Measurements from ENCODE around the gene SLC22A4. TPM values are rescaled to one million over a fixed set of nuclear protein-coding genes. Genes with fewer than 3 reads are reported as not detected.

Gene SLC22A4
- total and polyA plus RNA-seq, 9 donors, result 2.7 to 4.5 (median 2.9) TPM

DNA sequence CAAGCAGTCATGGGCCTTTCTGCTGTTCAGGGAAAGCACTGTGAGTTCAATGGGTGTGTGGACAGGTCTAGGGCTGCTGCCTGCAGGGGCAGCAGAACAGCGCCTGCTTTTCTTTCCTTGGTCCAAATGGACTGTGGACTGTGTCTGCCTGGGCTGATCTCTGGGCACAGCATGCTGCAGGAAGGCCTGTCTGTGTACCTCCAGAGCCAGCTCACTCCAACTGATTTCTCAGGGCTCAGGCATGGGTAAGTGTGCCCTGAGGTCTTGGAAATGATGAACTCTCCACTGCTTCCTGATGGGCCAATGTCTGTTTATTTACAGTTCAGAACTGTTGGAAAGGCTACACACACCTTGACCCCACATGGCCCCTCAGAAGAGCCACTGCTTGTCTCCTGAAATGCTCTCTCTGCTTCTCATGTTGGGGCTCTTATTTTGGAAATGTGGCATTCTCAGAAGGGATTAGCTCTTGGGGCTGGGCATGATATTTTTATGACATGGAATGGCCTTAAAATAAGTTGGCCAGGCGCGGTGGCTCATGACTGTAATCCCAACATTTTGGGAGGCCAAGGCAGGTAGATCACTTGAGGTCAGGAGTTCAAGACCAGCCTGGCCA is 27.0 kb downstream of the SLC22A4 start:
- Histone ChIP-seq H3K4me1 (ENCODE audit: control insufficient read depth, insufficient read depth, low read length) (peaks cover 24% of the 10 kb centered on the region), H3K36me3 (ENCODE audit: control insufficient read depth, insufficient read depth, low read length) (no peaks in the 10 kb centered on the region), H3K27me3 (ENCODE audit: control insufficient read depth, insufficient read depth, low read length) (no peaks in the 10 kb centered on the region), H3K4me3 (ENCODE audit: low read length) (no peak overlapping the region), H3K27ac (ENCODE audit: low read length) (no peak overlapping the region), H3K9me3 (replicated peaks; ENCODE audit: control insufficient read depth, low read depth, low read length) (no peaks in the 10 kb centered on the region)
- 100% methylated on average over 1 of the region's 3 CpGs for WGBS (ENCODE audit: insufficient coverage)
- no peak for DNase-seq

DNA sequence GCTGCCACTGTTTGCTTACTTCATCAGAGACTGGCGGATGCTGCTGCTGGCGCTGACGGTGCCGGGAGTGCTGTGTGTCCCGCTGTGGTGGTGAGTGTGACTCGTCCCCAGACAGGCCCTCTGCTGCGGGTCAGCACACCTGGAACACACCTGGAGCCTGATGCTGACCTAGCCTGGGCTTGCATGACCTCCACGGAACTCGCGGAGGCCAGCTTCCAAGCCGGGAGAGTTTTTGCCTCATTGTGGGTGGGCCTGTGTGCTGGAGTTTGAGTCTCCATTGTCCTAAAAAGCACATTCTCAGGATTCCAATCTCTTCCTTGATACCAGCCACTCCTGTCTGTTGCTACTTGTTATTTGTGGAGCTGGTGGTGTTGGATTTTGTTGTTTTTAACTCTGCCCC is 28.1 kb downstream of the SLC22A4 start:
- peaks cover 26% of the 10 kb centered on the region for H3K4me1 ChIP-seq (ENCODE audit: control insufficient read depth, insufficient read depth, low read length)
- no peaks in the 10 kb centered on the region for H3K36me3 ChIP-seq (ENCODE audit: control insufficient read depth, insufficient read depth, low read length)
- H3K4me3 ChIP-seq (ENCODE audit: low read length), result no peak overlapping the region
- no peaks in the 10 kb centered on the region for H3K9me3 ChIP-seq (replicated peaks; ENCODE audit: control insufficient read depth, low read depth, low read length)
- whole genome bisulfite sequencing (ENCODE audit: insufficient coverage), result 28% methylated on average over 7 of the region's 11 CpGs
- H3K27ac ChIP-seq (ENCODE audit: low read length), result no peak overlapping the region
- no peaks in the 10 kb centered on the region for H3K27me3 ChIP-seq (ENCODE audit: control insufficient read depth, insufficient read depth, low read length)
- DNase-seq, result no peak

DNA sequence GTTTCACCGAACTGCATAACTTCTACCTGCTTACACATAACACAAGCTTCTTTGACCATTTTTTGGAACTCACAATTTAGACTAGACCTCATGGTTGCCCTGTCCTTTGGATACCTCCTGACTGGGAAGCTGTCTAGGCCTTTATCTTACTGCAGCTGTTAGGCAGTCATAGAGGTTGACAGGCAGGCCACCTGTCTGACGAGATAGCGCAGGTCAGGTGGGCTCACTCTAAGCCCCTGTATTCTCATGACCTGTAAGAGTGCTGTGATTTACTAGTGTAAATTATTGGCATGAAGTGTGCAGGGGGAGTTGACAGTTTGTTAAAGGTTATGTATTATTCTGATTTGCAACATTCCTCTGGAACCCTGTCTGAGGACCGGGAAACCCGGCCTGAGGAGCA is 29.0 kb downstream of the SLC22A4 start:
- Histone ChIP-seq H3K4me1 (ENCODE audit: control insufficient read depth, insufficient read depth, low read length) (peaks cover 26% of the 10 kb centered on the region), H3K4me3 (ENCODE audit: low read length) (no peak overlapping the region), H3K27ac (ENCODE audit: low read length) (no peak overlapping the region), H3K36me3 (ENCODE audit: control insufficient read depth, insufficient read depth, low read length) (no peaks in the 10 kb centered on the region), H3K27me3 (ENCODE audit: control insufficient read depth, insufficient read depth, low read length) (no peaks in the 10 kb centered on the region), H3K9me3 (replicated peaks; ENCODE audit: control insufficient read depth, low read depth, low read length) (no peaks in the 10 kb centered on the region)
- WGBS (ENCODE audit: insufficient coverage), result 76% methylated on average over 3 of the region's 5 CpGs
- DNase-seq, result no peak

DNA sequence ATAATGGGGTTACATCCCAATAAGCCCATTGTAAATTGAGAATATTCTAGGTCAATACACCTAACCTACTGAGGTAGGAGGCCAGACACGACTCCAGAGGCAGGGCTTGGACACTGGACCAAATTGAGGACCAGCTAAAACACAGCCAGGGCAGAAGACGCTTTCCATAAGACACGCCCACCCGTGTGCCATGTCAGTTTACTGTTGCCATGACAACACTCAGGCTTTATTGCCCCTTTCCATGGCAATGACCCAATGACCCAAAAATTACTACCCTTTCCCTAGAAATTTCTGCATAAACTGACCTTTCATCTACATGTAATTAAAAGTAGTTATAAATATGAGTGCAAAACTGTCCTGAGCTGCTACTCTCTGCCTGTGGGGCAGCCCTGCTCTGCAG is 31.5 kb downstream of the SLC22A4 start:
- Histone ChIP-seq H3K27ac (ENCODE audit: low read length) (no peak overlapping the region), H3K9me3 (replicated peaks; ENCODE audit: control insufficient read depth, low read depth, low read length) (no peaks in the 10 kb centered on the region), H3K27me3 (ENCODE audit: control insufficient read depth, insufficient read depth, low read length) (no peaks in the 10 kb centered on the region), H3K4me1 (ENCODE audit: control insufficient read depth, insufficient read depth, low read length) (peaks cover 19% of the 10 kb centered on the region), H3K4me3 (ENCODE audit: low read length) (no peak overlapping the region), H3K36me3 (ENCODE audit: control insufficient read depth, insufficient read depth, low read length) (peaks cover 6% of the 10 kb centered on the region)
- no peak for DNase-seq
- WGBS (ENCODE audit: insufficient coverage), result 70% methylated on average over 3 of the region's 4 CpGs

DNA sequence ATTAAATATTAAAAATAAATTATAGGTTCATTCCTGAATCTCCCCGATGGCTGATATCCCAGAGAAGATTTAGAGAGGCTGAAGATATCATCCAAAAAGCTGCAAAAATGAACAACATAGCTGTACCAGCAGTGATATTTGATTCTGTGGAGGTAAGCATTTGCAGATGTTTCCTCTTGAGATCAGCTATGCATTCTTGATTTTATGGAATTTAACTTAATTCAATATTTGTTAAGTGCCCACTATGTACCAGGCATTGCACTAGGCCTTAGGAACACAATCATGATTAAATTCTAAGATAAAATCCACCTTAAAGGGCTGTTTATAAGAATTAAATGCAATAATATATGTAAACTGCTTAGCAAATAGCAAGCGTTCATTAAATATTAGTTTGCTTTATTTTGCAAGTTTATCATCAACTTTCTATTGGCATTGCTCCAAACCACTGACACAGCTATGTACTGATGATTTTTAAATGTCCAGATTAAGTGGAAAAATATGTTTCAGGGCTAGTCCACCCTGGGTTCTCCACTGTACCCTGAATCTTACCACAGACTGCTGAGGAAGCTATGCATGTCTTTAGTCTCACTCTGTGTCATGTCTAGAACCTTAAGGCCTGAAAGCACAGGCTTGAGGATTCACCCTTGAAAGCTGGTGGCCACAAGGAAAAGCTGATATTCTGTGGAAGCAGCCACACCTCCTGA is 33.2 kb downstream of the SLC22A4 start:
- Histone ChIP-seq H3K4me3 (ENCODE audit: low read length) (no peak overlapping the region), H3K27ac (ENCODE audit: low read length) (peak overlapping the region; percentile 47), H3K36me3 (ENCODE audit: control insufficient read depth, insufficient read depth, low read length) (peaks cover 13% of the 10 kb centered on the region), H3K4me1 (ENCODE audit: control insufficient read depth, insufficient read depth, low read length) (peaks cover 15% of the 10 kb centered on the region), H3K9me3 (replicated peaks; ENCODE audit: control insufficient read depth, low read depth, low read length) (no peaks in the 10 kb centered on the region), H3K27me3 (ENCODE audit: control insufficient read depth, insufficient read depth, low read length) (no peaks in the 10 kb centered on the region)
- no CpG with 5 or more reads among the region's 2 CpGs for WGBS (ENCODE audit: insufficient coverage)
- DNase-seq, result peak; percentile 73

DNA sequence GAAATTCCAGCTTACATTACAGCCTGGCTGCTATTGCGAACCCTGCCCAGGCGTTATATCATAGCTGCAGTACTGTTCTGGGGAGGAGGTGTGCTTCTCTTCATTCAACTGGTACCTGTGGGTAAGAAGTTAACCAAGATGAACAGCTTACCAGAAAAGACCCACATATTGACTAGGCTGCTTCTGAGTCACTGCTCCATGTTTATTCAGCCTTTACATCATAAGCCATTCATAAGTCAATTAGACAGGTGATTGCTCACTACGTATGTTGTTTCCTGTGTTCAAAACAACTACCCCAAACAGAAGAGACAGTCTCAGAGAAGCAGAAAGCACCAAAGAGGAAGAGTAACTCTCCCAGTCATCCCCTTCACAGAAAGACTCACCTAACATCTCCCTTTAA is 40.6 kb downstream of the SLC22A4 start:
- no CpG with 5 or more reads among the region's 3 CpGs for WGBS (ENCODE audit: insufficient coverage)
- peaks cover 13% of the 10 kb centered on the region for H3K36me3 ChIP-seq (ENCODE audit: control insufficient read depth, insufficient read depth, low read length)
- no peaks in the 10 kb centered on the region for H3K27me3 ChIP-seq (ENCODE audit: control insufficient read depth, insufficient read depth, low read length)
- H3K27ac ChIP-seq (ENCODE audit: low read length), result no peak overlapping the region
- no peak overlapping the region for H3K4me3 ChIP-seq (ENCODE audit: low read length)
- no peaks in the 10 kb centered on the region for H3K9me3 ChIP-seq (replicated peaks; ENCODE audit: control insufficient read depth, low read depth, low read length)
- no peak for DNase-seq
- no peaks in the 10 kb centered on the region for H3K4me1 ChIP-seq (ENCODE audit: control insufficient read depth, insufficient read depth, low read length)

DNA sequence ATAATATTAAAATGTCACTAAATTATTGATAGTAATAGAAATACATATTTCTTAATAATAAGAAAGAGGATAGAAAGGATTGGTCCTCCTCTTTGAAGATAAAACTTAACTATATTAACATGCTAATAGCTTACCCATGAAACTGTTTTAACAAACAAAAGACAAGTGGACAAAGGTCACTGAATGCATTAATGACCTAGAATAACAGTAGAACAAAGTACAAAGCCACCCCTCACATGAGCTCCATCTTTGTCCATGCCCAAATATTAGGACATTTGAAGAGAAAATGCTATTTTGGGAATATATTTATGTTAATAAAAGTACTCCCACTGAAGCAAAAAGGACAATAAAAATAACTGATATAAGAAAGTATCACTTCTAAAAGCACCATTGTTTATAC is 41.2 kb downstream of the SLC22A4 start:
- Histone ChIP-seq H3K36me3 (ENCODE audit: control insufficient read depth, insufficient read depth, low read length) (peaks cover 11% of the 10 kb centered on the region), H3K4me3 (ENCODE audit: low read length) (no peak overlapping the region), H3K27ac (ENCODE audit: low read length) (no peak overlapping the region), H3K4me1 (ENCODE audit: control insufficient read depth, insufficient read depth, low read length) (no peaks in the 10 kb centered on the region), H3K9me3 (replicated peaks; ENCODE audit: control insufficient read depth, low read depth, low read length) (no peaks in the 10 kb centered on the region), H3K27me3 (ENCODE audit: control insufficient read depth, insufficient read depth, low read length) (no peaks in the 10 kb centered on the region)
- DNase-seq, result no peak

DNA sequence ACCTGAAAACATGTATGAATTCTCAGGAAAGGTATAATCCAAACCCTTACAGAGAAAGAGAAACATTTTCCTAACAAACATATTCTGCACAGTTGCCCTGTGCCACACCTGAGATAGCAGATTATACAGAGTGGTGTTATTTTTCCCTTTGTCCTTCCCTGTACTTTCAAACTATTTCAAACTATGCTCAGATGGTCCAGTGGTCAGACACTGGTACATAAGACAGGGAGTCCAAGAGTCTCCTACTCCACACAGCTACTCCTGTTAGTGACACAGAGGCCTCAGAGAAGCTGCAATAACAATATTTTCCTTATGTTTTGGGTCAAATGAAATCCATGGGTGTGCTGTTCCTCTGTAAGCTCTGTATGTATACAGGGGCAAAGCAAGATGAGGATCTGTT is 45.3 kb downstream of the SLC22A4 start:
- Histone ChIP-seq H3K9me3 (replicated peaks; ENCODE audit: control insufficient read depth, low read depth, low read length) (no peaks in the 10 kb centered on the region), H3K4me3 (ENCODE audit: low read length) (no peak overlapping the region), H3K27ac (ENCODE audit: low read length) (no peak overlapping the region), H3K36me3 (ENCODE audit: control insufficient read depth, insufficient read depth, low read length) (peaks cover 3% of the 10 kb centered on the region), H3K4me1 (ENCODE audit: control insufficient read depth, insufficient read depth, low read length) (no peaks in the 10 kb centered on the region), H3K27me3 (ENCODE audit: control insufficient read depth, insufficient read depth, low read length) (no peaks in the 10 kb centered on the region)
- no peak for DNase-seq

DNA sequence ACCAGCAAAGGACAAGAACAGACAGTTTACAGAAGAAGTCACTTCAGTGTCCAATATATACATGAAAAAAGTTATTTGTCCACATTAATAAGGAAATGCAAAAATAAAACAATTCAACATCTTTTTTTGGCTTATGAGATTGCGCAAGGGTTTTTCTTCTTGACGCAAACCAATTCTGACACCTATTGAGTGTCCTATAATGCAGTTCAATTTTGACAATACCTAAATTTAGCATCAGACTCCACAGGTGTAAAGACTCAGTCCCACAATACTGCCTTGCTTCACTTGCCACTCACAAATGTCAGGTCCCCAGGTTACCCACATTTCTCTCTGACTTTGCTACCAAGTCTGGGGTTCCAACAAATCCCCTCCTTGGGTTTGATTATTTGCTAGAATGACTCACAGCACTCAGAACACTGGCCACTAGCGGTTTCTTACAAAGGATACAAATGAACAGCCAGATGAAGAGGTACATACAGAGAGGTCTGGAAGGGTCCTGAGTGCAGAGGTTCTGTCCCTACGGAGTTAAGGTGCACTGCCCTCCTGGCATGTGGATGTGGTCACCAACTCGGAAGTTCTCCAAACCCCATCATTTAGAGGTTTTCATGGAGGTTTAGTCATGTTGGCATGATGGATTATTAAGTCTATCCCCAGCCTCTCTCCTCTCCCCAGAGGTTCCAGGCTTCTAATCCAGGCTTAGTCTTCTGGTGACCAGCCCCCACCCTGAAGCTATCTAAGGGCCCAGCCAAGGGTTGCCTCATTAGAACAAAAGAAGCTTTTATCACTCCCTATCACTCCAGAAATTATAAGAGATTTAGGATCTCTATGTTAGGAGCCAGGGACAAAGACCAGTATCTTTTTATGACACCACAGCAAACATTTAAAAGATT is 48.3 kb downstream of the SLC22A4 start:
- H3K4me3 ChIP-seq (ENCODE audit: low read length), result no peak overlapping the region
- H3K27ac ChIP-seq (ENCODE audit: low read length), result no peak overlapping the region
- no peaks in the 10 kb centered on the region for H3K27me3 ChIP-seq (ENCODE audit: control insufficient read depth, insufficient read depth, low read length)
- H3K36me3 ChIP-seq (ENCODE audit: control insufficient read depth, insufficient read depth, low read length), result no peaks in the 10 kb centered on the region
- WGBS (ENCODE audit: insufficient coverage), result no CpG with 5 or more reads among the region's 5 CpGs
- no peaks in the 10 kb centered on the region for H3K9me3 ChIP-seq (replicated peaks; ENCODE audit: control insufficient read depth, low read depth, low read length)
- DNase-seq, result no peak
- no peaks in the 10 kb centered on the region for H3K4me1 ChIP-seq (ENCODE audit: control insufficient read depth, insufficient read depth, low read length)

DNA sequence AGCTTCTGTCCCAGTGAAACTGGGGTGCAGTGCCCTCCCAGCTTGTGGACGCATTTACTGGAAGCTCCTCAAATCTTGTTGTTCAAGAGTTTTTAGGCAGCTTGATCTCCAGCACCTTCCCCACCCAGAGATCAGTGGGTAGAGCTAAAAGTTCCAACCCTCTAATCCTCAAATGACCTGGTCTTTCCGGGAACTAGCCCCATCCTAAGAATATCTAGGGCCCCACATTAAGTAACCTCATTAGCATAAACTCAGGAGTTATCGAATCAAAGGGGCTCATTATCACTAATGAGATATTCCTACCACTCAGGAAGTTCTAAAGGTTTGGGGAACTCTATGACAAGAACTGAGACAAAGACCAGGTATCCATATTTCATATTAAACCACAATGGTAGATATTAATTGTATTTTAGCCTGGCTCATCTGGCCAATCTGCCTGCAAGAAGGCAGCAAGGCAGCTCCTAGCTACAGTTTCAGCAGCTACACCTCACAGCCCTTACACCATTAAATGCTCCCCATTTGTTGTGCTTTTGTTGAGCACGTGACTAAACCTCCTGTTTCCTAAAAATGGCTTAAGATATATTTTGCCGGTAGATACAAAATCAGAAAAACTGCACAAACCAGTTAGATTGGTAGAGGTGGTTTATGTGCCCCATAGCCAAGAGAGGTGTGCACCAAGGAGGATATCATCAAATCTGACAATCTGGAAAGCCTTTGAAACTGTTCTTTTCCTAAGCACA is 50.8 kb downstream of the SLC22A4 start:
- Histone ChIP-seq H3K9me3 (replicated peaks; ENCODE audit: control insufficient read depth, low read depth, low read length) (peaks cover 4% of the 10 kb centered on the region), H3K4me1 (ENCODE audit: control insufficient read depth, insufficient read depth, low read length) (no peaks in the 10 kb centered on the region), H3K27ac (ENCODE audit: low read length) (no peak overlapping the region), H3K27me3 (ENCODE audit: control insufficient read depth, insufficient read depth, low read length) (no peaks in the 10 kb centered on the region), H3K4me3 (ENCODE audit: low read length) (no peak overlapping the region), H3K36me3 (ENCODE audit: control insufficient read depth, insufficient read depth, low read length) (peaks cover 4% of the 10 kb centered on the region)
- WGBS (ENCODE audit: insufficient coverage), result 100% methylated on average over 2 of the region's 5 CpGs
- no peak for DNase-seq

Measured in muscle of leg (tissue), 11 donors.